Measurements from ENCODE around the gene TIGD6.

The TIGD6 gene

DNA sequence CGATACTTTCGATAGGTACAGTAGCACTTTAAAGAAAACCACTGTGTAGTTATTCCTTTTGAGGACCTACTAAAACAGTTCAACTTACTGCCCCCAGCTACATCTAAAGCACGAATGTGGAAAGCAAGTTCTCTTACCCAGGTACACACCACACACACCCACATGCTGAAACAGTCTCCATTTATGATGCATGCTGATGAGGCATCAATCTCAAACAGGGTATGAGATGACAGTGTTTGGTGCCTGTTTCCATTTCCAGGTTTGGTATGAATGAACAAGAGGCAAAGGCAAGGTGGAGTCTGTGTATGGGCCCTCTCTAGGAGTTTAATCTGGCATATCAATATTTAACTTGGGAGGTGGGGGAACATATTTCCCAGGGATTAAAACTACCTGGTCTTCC lies 14.0 kb upstream of the TIGD6 start:
- H3K36me3 ChIP-seq (ENCODE audit: insufficient read depth, low read length) = peaks cover 94% of the 10 kb centered on the region
- TF ChIP-seq, protein P1, sequence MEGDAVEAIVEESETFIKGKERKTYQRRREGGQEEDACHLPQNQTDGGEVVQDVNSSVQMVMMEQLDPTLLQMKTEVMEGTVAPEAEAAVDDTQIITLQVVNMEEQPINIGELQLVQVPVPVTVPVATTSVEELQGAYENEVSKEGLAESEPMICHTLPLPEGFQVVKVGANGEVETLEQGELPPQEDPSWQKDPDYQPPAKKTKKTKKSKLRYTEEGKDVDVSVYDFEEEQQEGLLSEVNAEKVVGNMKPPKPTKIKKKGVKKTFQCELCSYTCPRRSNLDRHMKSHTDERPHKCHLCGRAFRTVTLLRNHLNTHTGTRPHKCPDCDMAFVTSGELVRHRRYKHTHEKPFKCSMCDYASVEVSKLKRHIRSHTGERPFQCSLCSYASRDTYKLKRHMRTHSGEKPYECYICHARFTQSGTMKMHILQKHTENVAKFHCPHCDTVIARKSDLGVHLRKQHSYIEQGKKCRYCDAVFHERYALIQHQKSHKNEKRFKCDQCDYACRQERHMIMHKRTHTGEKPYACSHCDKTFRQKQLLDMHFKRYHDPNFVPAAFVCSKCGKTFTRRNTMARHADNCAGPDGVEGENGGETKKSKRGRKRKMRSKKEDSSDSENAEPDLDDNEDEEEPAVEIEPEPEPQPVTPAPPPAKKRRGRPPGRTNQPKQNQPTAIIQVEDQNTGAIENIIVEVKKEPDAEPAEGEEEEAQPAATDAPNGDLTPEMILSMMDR (conservative IDR thresholded peaks at IDR 0.05; ENCODE audit: low read length) = no peak
- TF ChIP-seq EZH2phosphoT487 (IDR thresholded peaks at IDR 0.05; ENCODE audit: borderline replicate concordance) = no peak

DNA sequence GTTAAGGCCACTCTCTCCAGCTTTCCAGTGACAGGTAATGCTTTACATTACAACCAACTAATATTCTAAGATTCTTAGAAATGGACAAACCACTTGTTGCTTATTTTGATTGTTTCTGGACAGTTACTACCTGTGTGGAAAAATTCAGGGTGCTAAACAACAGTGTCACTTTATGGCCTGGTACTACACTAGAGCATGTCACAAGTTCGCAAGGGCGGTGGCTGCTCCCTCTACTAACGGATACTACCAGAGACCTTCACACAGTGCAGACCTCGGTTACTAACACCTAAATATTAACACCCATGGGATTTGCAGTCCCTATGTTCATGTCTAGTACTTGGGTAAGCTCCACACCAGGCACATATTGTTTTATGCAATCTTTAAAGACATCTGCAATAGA lies 13.5 kb upstream of the TIGD6 start:
- H2AFZ ChIP-seq (ENCODE audit: low read length) = no peak overlapping the region
- H3K4me3 ChIP-seq (ENCODE audit: low read length, poor library complexity, severe bottlenecking) = no peak overlapping the region
- no peaks in the 10 kb centered on the region for H3K9me2 ChIP-seq (replicated peaks; ENCODE audit: low read depth, low read length)
- H3K4me1 ChIP-seq (ENCODE audit: insufficient read depth, low read length, poor library complexity, severe bottlenecking) = no peaks in the 10 kb centered on the region
- 0 out of 2 replicates have a peak, but pooled peaks cover 3% of the 10 kb centered on the region for H3K79me2 ChIP-seq (ENCODE audit: insufficient read depth, low read length)
- peaks cover 4% of the 10 kb centered on the region for H4K20me1 ChIP-seq (ENCODE audit: insufficient read depth, low read length, poor library complexity, severe bottlenecking)
- H3K27me3 ChIP-seq (ENCODE audit: insufficient read depth, low read length, poor library complexity, severe bottlenecking) = no peaks in the 10 kb centered on the region
- H3F3A ChIP-seq (ENCODE audit: low read depth) = no peaks in the 10 kb centered on the region
- H3K9ac ChIP-seq (ENCODE audit: low read depth, low read length, poor library complexity, severe bottlenecking) = no peak overlapping the region
- no peak for TF ChIP-seq EZH2phosphoT487 (IDR thresholded peaks at IDR 0.05; ENCODE audit: borderline replicate concordance)
- TF ChIP-seq, protein P1 (conservative IDR thresholded peaks at IDR 0.05; ENCODE audit: low read length) = no peak
- H3K9me3 ChIP-seq (ENCODE audit: insufficient read depth, low read depth, low read length) = peaks cover 2% of the 10 kb centered on the region; the same call in 1 of the 2 replicates
- H3K36me3 ChIP-seq (ENCODE audit: insufficient read depth, low read length) = peaks cover 94% of the 10 kb centered on the region
- H3K4me2 ChIP-seq (ENCODE audit: low read depth, low read length, poor library complexity, severe bottlenecking) = no peak overlapping the region

More for the DNA sequence above, 14.0 kb upstream of the TIGD6 start:
- 0 out of 2 replicates have a peak, but pooled peaks cover under 1% of the 10 kb centered on the region for H3K79me2 ChIP-seq (ENCODE audit: insufficient read depth, low read length)
- peaks cover 2% of the 10 kb centered on the region; the same call in 1 of the 2 replicates for H3K9me3 ChIP-seq (ENCODE audit: insufficient read depth, low read depth, low read length)
- no peak overlapping the region for H3K4me2 ChIP-seq (ENCODE audit: low read depth, low read length, poor library complexity, severe bottlenecking)
- no peaks in the 10 kb centered on the region for H3K27me3 ChIP-seq (ENCODE audit: insufficient read depth, low read length, poor library complexity, severe bottlenecking)
- H3K9ac ChIP-seq (ENCODE audit: low read depth, low read length, poor library complexity, severe bottlenecking) = no peak overlapping the region
- H4K20me1 ChIP-seq (ENCODE audit: insufficient read depth, low read length, poor library complexity, severe bottlenecking) = no peaks in the 10 kb centered on the region
- no peaks in the 10 kb centered on the region for H3F3A ChIP-seq (ENCODE audit: low read depth)
- H3K9me2 ChIP-seq (replicated peaks; ENCODE audit: low read depth, low read length) = no peaks in the 10 kb centered on the region
- no peak overlapping the region for H3K4me3 ChIP-seq (ENCODE audit: low read length, poor library complexity, severe bottlenecking)
- no peaks in the 10 kb centered on the region for H3K4me1 ChIP-seq (ENCODE audit: insufficient read depth, low read length, poor library complexity, severe bottlenecking)
- no peak overlapping the region for H2AFZ ChIP-seq (ENCODE audit: low read length)

DNA sequence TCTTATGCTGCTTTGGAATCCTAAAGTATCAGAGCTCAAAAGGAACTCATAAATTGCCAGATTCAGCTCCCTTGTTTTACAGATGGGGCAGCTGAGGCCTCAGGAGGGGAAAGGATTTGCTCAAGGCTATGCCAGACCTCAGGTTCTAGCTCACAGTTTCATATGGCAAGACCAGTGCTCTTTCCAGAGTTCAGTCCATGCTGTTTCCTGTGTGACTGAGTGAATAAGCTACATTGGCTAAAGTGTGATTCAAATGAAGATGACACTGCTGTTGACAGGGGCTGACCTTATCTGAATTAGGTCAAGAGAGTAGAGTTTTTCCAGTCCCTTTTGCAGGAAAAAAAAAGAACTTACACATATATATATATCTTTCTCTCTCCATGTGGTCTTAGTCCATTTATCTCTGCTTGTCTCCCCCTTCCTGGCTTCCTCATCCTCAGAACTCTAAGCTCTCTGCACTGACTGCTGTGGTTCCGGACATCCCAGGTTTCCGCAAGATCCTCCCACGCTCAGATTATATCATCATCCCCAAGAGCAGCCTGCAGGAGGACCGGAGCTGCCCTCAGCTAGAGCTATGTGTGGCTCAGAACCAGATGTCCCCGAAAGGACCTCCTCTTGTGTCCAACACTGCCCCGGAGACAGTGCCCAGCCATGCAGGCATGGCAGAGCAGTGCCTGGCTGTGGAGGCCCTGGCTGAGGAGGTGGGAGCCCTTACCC lies 9.4 kb upstream of the TIGD6 start:
- Histone ChIP-seq H3K9ac (ENCODE audit: low read depth, low read length, poor library complexity, severe bottlenecking) (no peak overlapping the region), H3K27me3 (ENCODE audit: insufficient read depth, low read length, poor library complexity, severe bottlenecking) (no peaks in the 10 kb centered on the region), H3K4me3 (ENCODE audit: low read length, poor library complexity, severe bottlenecking) (no peak overlapping the region), H3K79me2 (ENCODE audit: insufficient read depth, low read length) (peaks cover 37% of the 10 kb centered on the region; the same call in 1 of the 2 replicates), H3K36me3 (ENCODE audit: insufficient read depth, low read length) (peaks cover 88% of the 10 kb centered on the region), H3K9me2 (replicated peaks; ENCODE audit: low read depth, low read length) (no peaks in the 10 kb centered on the region), H2AFZ (ENCODE audit: low read length) (no peak overlapping the region), H4K20me1 (ENCODE audit: insufficient read depth, low read length, poor library complexity, severe bottlenecking) (peaks cover 21% of the 10 kb centered on the region), H3F3A (ENCODE audit: low read depth) (no peaks in the 10 kb centered on the region), H3K9me3 (ENCODE audit: insufficient read depth, low read depth, low read length) (no peaks in the 10 kb centered on the region), H3K4me1 (ENCODE audit: insufficient read depth, low read length, poor library complexity, severe bottlenecking) (peaks cover 22% of the 10 kb centered on the region), H3K4me2 (ENCODE audit: low read depth, low read length, poor library complexity, severe bottlenecking) (no peak overlapping the region)
- TF ChIP-seq EZH2phosphoT487 (IDR thresholded peaks at IDR 0.05; ENCODE audit: borderline replicate concordance) = no peak
- TF ChIP-seq, protein P1 (conservative IDR thresholded peaks at IDR 0.05; ENCODE audit: low read length) = no peak

Measured in Loucy (cell line).